NCI-H2171 treated with DMSO at 0.1 percent for 48 hours (cell line): ENCODE measurements around the gene ZNF112.

ENCODE experiments used
- DNase-seq: peaks from one replicate; lab custom pipeline; 2025; lab: John Stamatoyannopoulos, UW

Gene ZNF112

DNA sequence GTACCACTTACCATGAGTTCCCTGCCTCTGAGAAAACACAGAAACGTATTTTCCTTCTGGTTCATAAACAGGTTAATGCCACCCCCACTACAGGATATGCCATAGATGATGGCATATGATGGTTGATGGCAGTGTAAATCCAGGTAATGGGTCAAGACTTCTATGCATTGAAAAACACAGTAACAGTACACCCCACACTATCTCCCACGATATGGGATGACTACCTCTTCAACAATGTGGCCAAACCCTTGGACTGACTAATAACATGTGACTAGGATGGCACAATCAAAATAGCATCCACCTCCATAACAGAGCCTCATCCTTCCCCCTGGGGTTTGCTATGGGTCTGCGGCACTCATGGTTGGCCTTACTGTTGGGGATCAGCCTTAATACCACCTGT lies 73.6 kb downstream of the ZNF112 start:
- no peak for DNase-seq

DNA sequence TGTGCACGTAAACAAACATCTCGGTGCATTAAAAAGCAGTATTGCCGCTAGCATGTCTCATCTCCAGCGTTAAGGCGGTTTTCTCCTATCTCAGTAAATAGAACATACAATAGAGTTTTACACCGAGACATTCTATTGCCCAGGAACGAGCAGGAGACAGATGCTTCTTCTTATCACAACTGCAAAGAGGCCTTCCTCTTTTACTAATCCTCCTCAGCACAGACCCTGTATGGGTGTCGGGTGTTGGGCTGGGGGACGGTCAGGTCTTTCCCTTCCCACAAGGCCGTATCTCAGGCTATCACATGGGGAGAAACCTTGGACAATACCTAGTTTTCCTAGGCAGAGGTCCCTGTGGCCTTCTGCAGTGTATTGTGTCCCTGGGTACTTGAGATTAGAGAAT lies 75.6 kb downstream of the ZNF112 start:
- no peak for DNase-seq

GRCh38 chr19:44278181-44278690 lies 78.2 kb downstream of the ZNF112 start:
- DNase-seq, result no peak

- no peak for DNase-seq
Observed at GRCh38 chr19:44277331-44277730, 79.1 kb downstream of the ZNF112 start.
